A549 (cell line): ENCODE results near the gene CENPF. TPM values are rescaled to one million over a fixed set of nuclear protein-coding genes. Genes with fewer than 3 reads are reported as not detected.

Experiments
- ATAC-seq, 2 experiments: fragments of 200-7000 bp in 1 of 2; fragments of >200 bp in 1 of 2; cut with Nextera tagmentation in 1 of 2; cut with Tn5 transposase in 1 of 2; 3 replicates each; pipeline versions ENCODE4 v1.8.0 to v1.9.1; 2018 to 2020; ENCODE audit warnings: mild to moderate bottlenecking in 1 of 2, moderate library complexity in 1 of 2
- CTCF ChIA-PET: fragments of 300-600 bp; sonication (Branson Sonifier 250); formaldehyde crosslinking; extraction: SDS; loops from one replicate; lab custom pipeline; 2021; ENCODE audit warnings: antibody characterized with exemption, inconsistent platforms; lab: Yijun Ruan, JAX
- POLR2A ChIA-PET: fragments of 350-600 bp; formaldehyde crosslinking; extraction: SDS; loops from one replicate; lab custom pipeline; 2021; ENCODE audit warnings: antibody characterized with exemption, inconsistent platforms; lab: Yijun Ruan, JAX
- DNase-seq, 2 experiments: peaks; one replicate each; pipeline versions ENCODE4 v3.0.0 to v3.0.0-alpha.2; 2011 to 2016; ENCODE audit warnings: low read depth in 1 of 2, low spot score in 1 of 2
- FAIRE-seq: peaks from 2 replicates; lab custom pipeline; 2011; peaks lifted over from hg19 to GRCh38; lab: Jason Lieb, UNC
- H3K27ac ChIP-seq, 2 experiments: fragments of >200 bp; sonication (Bioruptor Twin); formaldehyde crosslinking; 3 replicates each; pipeline ENCODE4 v1.5.1; 2016 to 2017
- H3K4me1 ChIP-seq: fragments of >200 bp; sonication (Bioruptor Twin); formaldehyde crosslinking; 3 replicates; pipeline ENCODE4 v1.6.1; 2016
- H3K4me2 ChIP-seq: fragments of >200 bp; sonication (Bioruptor Twin); formaldehyde crosslinking; 3 replicates; pipeline ENCODE4 v1.6.1; 2016
- H3K4me3 ChIP-seq: fragments of >200 bp; sonication (Bioruptor Twin); formaldehyde crosslinking; 3 replicates; pipeline ENCODE4 v1.5.1; 2016
- H3K9me3 ChIP-seq: fragments of >200 bp; sonication (Bioruptor Twin); formaldehyde crosslinking; 3 replicates; pipeline ENCODE4 v1.6.1; 2016
- BHLHE40 ChIP-seq: IDR thresholded peaks from 2 replicates; pipeline ENCODE4 v1.6.1; 2012; ENCODE audit warnings: low read depth, low read length, inconsistent platforms
- CEBPB ChIP-seq, 2 experiments: fragments of >200 bp in 1 of 2; sonication (Bioruptor Twin) in 1 of 2; formaldehyde crosslinking in 1 of 2; IDR thresholded peaks; 2 replicates each; pipeline ENCODE4 v1.6.1; 2012 to 2016
- CHD4 ChIP-seq: fragments of 200-600 bp; sonication (generic); IDR thresholded peaks from 2 replicates; pipeline ENCODE4 v1.6.1; 2016; ENCODE audit warnings: antibody characterized with exemption, mild to moderate bottlenecking, borderline replicate concordance
- EHF ChIP-seq: fragments of 250-450 bp; sonication (Bioruptor Pico); IDR thresholded peaks from 2 replicates; pipeline ENCODE4 v1.5.0; 2020; ENCODE audit warnings: mild to moderate bottlenecking
- EP300 ChIP-seq, 2 experiments: fragments of >200 bp; sonication (Bioruptor Twin); formaldehyde crosslinking; IDR thresholded peaks; 2 replicates in 1 of 2; 3 replicates in 1 of 2; pipeline ENCODE4 v1.6.1; 2016 to 2017
- ESRRA ChIP-seq: fragments of 150-350 bp; IDR thresholded peaks from 2 replicates; pipeline ENCODE4 v1.6.1; 2014; ENCODE audit warnings: mild to moderate bottlenecking, low read length, borderline replicate concordance
- FOSB ChIP-seq: fragments of 250-450 bp; sonication (Bioruptor Pico); IDR thresholded peaks from 2 replicates; pipeline ENCODE4 v1.5.0; 2020; ENCODE audit warnings: mild to moderate bottlenecking, moderate library complexity
- FOSL2 ChIP-seq, 2 experiments: fragments of 450-650 bp in 1 of 2; fragments of >200 bp in 1 of 2; sonication (Bioruptor Twin) in 1 of 2; formaldehyde crosslinking; IDR thresholded peaks; 2 replicates each; pipeline versions ENCODE4 v1.5.0 to v1.6.1; 2016 to 2020; ENCODE audit warnings: mild to moderate bottlenecking in 1 of 2, moderate library complexity in 1 of 2
- FOXS1 ChIP-seq: fragments of 250-450 bp; sonication (Bioruptor Pico); IDR thresholded peaks from 2 replicates; pipeline ENCODE4 v1.5.0; 2020; ENCODE audit warnings: mild to moderate bottlenecking, moderate library complexity
- HES2 ChIP-seq: fragments of >200 bp; sonication (Bioruptor Twin); formaldehyde crosslinking; IDR thresholded peaks from 2 replicates; pipeline ENCODE4 v1.6.1; 2016
- HOXB13 ChIP-seq: fragments of 250-450 bp; sonication (Bioruptor Pico); IDR thresholded peaks from 2 replicates; pipeline ENCODE4 v1.5.0; 2020; ENCODE audit warnings: low read depth, mild to moderate bottlenecking, moderate library complexity
- HOXB5 ChIP-seq: fragments of 250-450 bp; sonication (Bioruptor Pico); IDR thresholded peaks from 2 replicates; pipeline ENCODE4 v1.5.0; 2020; ENCODE audit warnings: mild to moderate bottlenecking, moderate library complexity
- JUN ChIP-seq, 2 experiments: fragments of >200 bp; sonication (Bioruptor Twin); formaldehyde crosslinking; IDR thresholded peaks; 2 replicates in 1 of 2; 3 replicates in 1 of 2; pipeline ENCODE4 v1.6.1; 2016 to 2017
- JUNB ChIP-seq: fragments of >200 bp; sonication (Bioruptor Twin); formaldehyde crosslinking; IDR thresholded peaks from 2 replicates; pipeline ENCODE4 v1.6.1; 2016
- KDM1A ChIP-seq: fragments of 200-600 bp; sonication (generic); IDR thresholded peaks from 2 replicates; pipeline ENCODE4 v1.6.1; 2016; ENCODE audit warnings: low read depth, mild to moderate bottlenecking
- NPAS2 ChIP-seq: fragments of 250-450 bp; sonication (Bioruptor Pico); IDR thresholded peaks from 2 replicates; pipeline ENCODE4 v1.8.0; 2022; ENCODE audit warnings: mild to moderate bottlenecking, moderate library complexity, borderline replicate concordance
- NR3C1 ChIP-seq: fragments of >200 bp; sonication (Bioruptor Twin); formaldehyde crosslinking; IDR thresholded peaks from 3 replicates; pipeline ENCODE4 v1.6.1; 2017
- RARB ChIP-seq: fragments of 250-450 bp; sonication (Bioruptor Pico); IDR thresholded peaks from 2 replicates; pipeline ENCODE4 v1.8.0; 2021; ENCODE audit warnings: mild to moderate bottlenecking, moderate library complexity
- SMC3 ChIP-seq: fragments of >200 bp; sonication (Bioruptor Twin); formaldehyde crosslinking; IDR thresholded peaks from 3 replicates; pipeline ENCODE4 v1.6.1; 2018; ENCODE audit warnings: inconsistent platforms
- SREBF2 ChIP-seq: fragments of 450-650 bp; IDR thresholded peaks from 2 replicates; pipeline ENCODE4 v1.6.1; 2014; ENCODE audit warnings: mild to moderate bottlenecking, moderate library complexity
- ZC3H11A ChIP-seq: fragments of 450-650 bp; IDR thresholded peaks from 2 replicates; pipeline ENCODE4 v1.6.1; 2014; ENCODE audit warnings: antibody characterized with exemption, mild to moderate bottlenecking
- ZNF302 ChIP-seq: fragments of 250-450 bp; sonication (Bioruptor Pico); IDR thresholded peaks from 2 replicates; pipeline ENCODE4 v1.9.0; 2021; ENCODE audit warnings: inconsistent platforms, mild to moderate bottlenecking, moderate library complexity
- ZSCAN20 ChIP-seq: fragments of 250-450 bp; sonication (Bioruptor Pico); IDR thresholded peaks from 2 replicates; pipeline ENCODE4 v1.8.0; 2022; ENCODE audit warnings: mild to moderate bottlenecking, moderate library complexity
- WGBS: methylation state at CpG from one replicate; pipeline ENCODE4 v1.1.6; 2017; ENCODE audit errors: missing lambda C conversion rate; 5-methylcytosine and 5-hydroxymethylcytosine counted together
- polyA plus RNA-seq, 4 experiments: library from polyadenylated mRNA; depleted of rRNA in 3 of 4; stranded (reverse); fragments of >200 nt; fragmentation: RNase III in 1 of 4; extraction: RNeasy Plus Mini Kit Qiagen cat#74134 plus additional on column Dnase treatment in 1 of 4; gene quantifications; 2 replicates in 3 of 4; 3 replicates in 1 of 4; pipeline ENCODE4 v1.2.3, GENCODE V29; 2011 to 2017

Gene CENPF
- polyA plus RNA-seq, 2 of the 4 experiments (the other 2 are of a cell fraction), result 53.0 to 70.6 TPM

- peak in 1 of 2 experiments; percentile 24; a peak in 1 of 6 replicates for ATAC-seq
- FAIRE-seq, result no peak
- POLR2A ChIA-PET, result no interaction called here
Observed at GRCh38 chr1:214678386-214678785, 75.4 kb downstream of the CENPF start.

DNA sequence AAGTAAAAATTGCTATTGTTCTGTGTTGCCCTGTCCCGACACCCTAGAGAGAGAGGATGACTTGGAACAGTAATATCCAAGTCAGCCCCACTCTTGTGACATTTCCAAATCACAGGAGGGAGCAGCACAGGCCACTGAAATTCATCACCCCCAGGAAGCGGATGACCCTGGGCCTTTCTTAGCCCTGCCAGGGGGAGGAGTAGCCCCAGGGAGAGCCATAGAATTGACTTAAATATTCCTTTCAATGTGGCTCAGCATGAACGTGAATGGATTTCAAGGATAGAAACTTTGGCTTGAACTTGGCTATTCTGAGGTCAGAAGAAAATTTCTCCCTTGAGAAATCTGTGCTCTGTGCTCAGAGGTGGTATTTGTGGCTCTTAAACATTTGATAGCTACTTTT is 80.6 kb downstream of the CENPF start:
- Histone ChIP-seq H3K9me3 (no peaks in the 10 kb centered on the region), H3K4me3 (no peak overlapping the region), H3K4me1 (no peaks in the 10 kb centered on the region), H3K4me2 (no peak overlapping the region), H3K27ac (no peak overlapping the region)
- DNase-seq (no peak), FAIRE-seq (no peak), ATAC-seq (no peak)
- ChIA-PET POLR2A (no interaction called here), CTCF (interaction anchor here (2.4 kb wide), 1 partner anchor 23 kb away, joined by 7 read pairs; no protein-coding TSS in a partner anchor)
- TF ChIP-seq ZNF302 (CRISPR knock-in tag) (no peak), ZC3H11A (no peak), BHLHE40 (no peak), FOXS1 (CRISPR knock-in tag) (no peak), HES2 (no peak), KDM1A (no peak)
- 84% methylated on average over 3 of the region's 3 CpGs for WGBS

More at GRCh38 chr1:214678386-214678785, 75.4 kb downstream of the CENPF start:
- Histone ChIP-seq H3K9me3 (no peaks in the 10 kb centered on the region), H3K4me1 (no peaks in the 10 kb centered on the region), H3K4me2 (no peak overlapping the region), H3K4me3 (no peak overlapping the region), H3K27ac (no peak overlapping the region)
- CTCF ChIA-PET, result no interaction called here
- 41% methylated on average over 2 of the region's 2 CpGs for WGBS
- peak in 1 of 2 experiments; percentile 6 for DNase-seq
- TF ChIP-seq RARB (CRISPR knock-in tag) (no peak), FOSL2 (IDR thresholded peaks at IDR 0.05) (no peak), FOSL2 (CRISPR knock-in tag; IDR thresholded peaks at IDR 0.05) (no peak), SMC3 (no peak), SREBF2 (no peak), NPAS2 (CRISPR knock-in tag) (no peak), HES2 (no peak), HOXB13 (no peak), EHF (no peak), CHD4 (no peak), CEBPB (IDR thresholded peaks at IDR 0.05) (no peak), NR3C1 (no peak), HOXB5 (no peak)

- Histone ChIP-seq H3K4me1 (no peaks in the 10 kb centered on the region), H3K27ac (no peak overlapping the region), H3K4me2 (no peak overlapping the region), H3K9me3 (no peaks in the 10 kb centered on the region), H3K4me3 (no peak overlapping the region)
- CTCF ChIA-PET, result interaction anchor here (0.7 to 2.4 kb wide), 2 partner anchors 9 to 25 kb away, joined by 3 to 7 read pairs; no protein-coding TSS in a partner anchor
- POLR2A ChIA-PET, result no interaction called here
- no peak for ATAC-seq
- 44% methylated on average over 3 of the region's 3 CpGs for WGBS
- no peak for DNase-seq
- no peak for FAIRE-seq
- no peak for TF ChIP-seq ZSCAN20 (CRISPR knock-in tag)
- no peak for TF ChIP-seq NR3C1
- TF ChIP-seq ESRRA, result no peak
- no peak for TF ChIP-seq JUN (IDR thresholded peaks at IDR 0.05)
- no peak for TF ChIP-seq EP300 (IDR thresholded peaks at IDR 0.05)
- no peak for TF ChIP-seq JUNB
Observed at GRCh38 chr1:214685906-214686305, 82.9 kb downstream of the CENPF start.

GRCh38 chr1:214686497-214686896 is 83.5 kb downstream of the CENPF start:
- TF ChIP-seq FOSB (CRISPR knock-in tag), result no peak
- TF ChIP-seq, all 56 proteins: peak for 0
- Histone ChIP-seq H3K4me1 (no peaks in the 10 kb centered on the region), H3K27ac (no peak overlapping the region), H3K4me2 (no peak overlapping the region), H3K9me3 (no peaks in the 10 kb centered on the region), H3K4me3 (no peak overlapping the region)
- ATAC-seq (no peak), FAIRE-seq (no peak), DNase-seq (no peak)
- WGBS, result 34% methylated on average over 5 of the region's 5 CpGs
- ChIA-PET CTCF (no interaction called here), POLR2A (no interaction called here)
